Osteocyte (in vitro differentiated cells): ENCODE measurements around the gene UROC1. TPM values are rescaled to one million over a fixed set of nuclear protein-coding genes. Genes with fewer than 3 reads are reported as not detected.

ENCODE experiments used
- DNase-seq: peaks from one replicate; pipeline ENCODE4 v3.0.0; 2021; ENCODE audit warnings: mixed read lengths; ENCODE audit not compliant: unreplicated experiment; ENCODE audit errors: extremely low spot score
- H3K27ac Mint-ChIP-seq: one replicate; pipeline ENCODE4 v1.8.0; 2021; ENCODE audit warnings: mild to moderate bottlenecking, mixed read lengths; ENCODE audit not compliant: unreplicated experiment
- H3K27me3 Mint-ChIP-seq: one replicate; pipeline ENCODE4 v1.8.0; 2021; ENCODE audit warnings: mixed read lengths; ENCODE audit not compliant: unreplicated experiment
- H3K36me3 Mint-ChIP-seq: one replicate; pipeline ENCODE4 v1.8.0; 2021; ENCODE audit warnings: mixed read lengths; ENCODE audit not compliant: unreplicated experiment
- H3K4me1 Mint-ChIP-seq: one replicate; pipeline ENCODE4 v1.8.0; 2021; ENCODE audit warnings: mixed read lengths; ENCODE audit not compliant: unreplicated experiment
- H3K4me3 Mint-ChIP-seq: one replicate; pipeline ENCODE4 v1.8.0; 2021; ENCODE audit warnings: mild to moderate bottlenecking, moderate library complexity, mixed read lengths; ENCODE audit not compliant: unreplicated experiment
- H3K9me3 Mint-ChIP-seq: one replicate; pipeline ENCODE4 v1.8.0; 2021; ENCODE audit warnings: mixed read lengths; ENCODE audit not compliant: unreplicated experiment
- total RNA-seq: library from RNA; stranded (reverse); gene quantifications from 2 replicates; pipeline ENCODE4 v1.2.1, GENCODE V29; 2021
- TF ChIP-seq, protein P1 (sequence below): fragments of 200-600 bp; sonication (generic); IDR thresholded peaks from 2 replicates; pipeline ENCODE4 v1.5.0; 2021; ENCODE audit warnings: antibody characterized with exemption, mild to moderate bottlenecking, moderate library complexity

The UROC1 gene
- total RNA-seq, 1 donor from 2014 or later, result not detected

DNA sequence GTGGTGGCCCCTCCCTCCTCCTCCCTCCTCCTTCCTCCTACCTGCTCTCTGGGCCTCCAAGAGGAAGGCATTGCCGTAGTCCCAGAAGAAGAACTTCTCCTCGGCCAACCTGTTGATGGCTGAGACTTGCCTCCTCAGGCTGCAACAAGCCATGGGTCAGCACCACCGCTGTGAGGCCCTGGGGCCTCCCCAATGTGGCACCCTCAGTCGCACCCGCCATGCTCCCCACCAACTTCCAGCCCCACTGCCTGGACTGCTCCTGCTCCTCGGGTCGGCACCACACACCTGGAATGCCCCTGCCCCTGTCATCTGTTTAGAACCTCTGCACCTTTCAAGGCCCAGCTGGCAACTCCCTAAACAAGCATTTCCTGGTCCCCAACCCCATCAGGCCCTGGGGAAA is 17.6 kb downstream of the UROC1 start:
- no peaks in the 10 kb centered on the region for H3K9me3 Mint-ChIP-seq
- no peaks in the 10 kb centered on the region for H3K4me1 Mint-ChIP-seq
- DNase-seq, result no peak
- no peak overlapping the region for H3K4me3 Mint-ChIP-seq
- H3K27ac Mint-ChIP-seq, result no peak overlapping the region
- no peaks in the 10 kb centered on the region for H3K36me3 Mint-ChIP-seq
- H3K27me3 Mint-ChIP-seq, result peaks cover 10% of the 10 kb centered on the region
- TF ChIP-seq, protein P1, sequence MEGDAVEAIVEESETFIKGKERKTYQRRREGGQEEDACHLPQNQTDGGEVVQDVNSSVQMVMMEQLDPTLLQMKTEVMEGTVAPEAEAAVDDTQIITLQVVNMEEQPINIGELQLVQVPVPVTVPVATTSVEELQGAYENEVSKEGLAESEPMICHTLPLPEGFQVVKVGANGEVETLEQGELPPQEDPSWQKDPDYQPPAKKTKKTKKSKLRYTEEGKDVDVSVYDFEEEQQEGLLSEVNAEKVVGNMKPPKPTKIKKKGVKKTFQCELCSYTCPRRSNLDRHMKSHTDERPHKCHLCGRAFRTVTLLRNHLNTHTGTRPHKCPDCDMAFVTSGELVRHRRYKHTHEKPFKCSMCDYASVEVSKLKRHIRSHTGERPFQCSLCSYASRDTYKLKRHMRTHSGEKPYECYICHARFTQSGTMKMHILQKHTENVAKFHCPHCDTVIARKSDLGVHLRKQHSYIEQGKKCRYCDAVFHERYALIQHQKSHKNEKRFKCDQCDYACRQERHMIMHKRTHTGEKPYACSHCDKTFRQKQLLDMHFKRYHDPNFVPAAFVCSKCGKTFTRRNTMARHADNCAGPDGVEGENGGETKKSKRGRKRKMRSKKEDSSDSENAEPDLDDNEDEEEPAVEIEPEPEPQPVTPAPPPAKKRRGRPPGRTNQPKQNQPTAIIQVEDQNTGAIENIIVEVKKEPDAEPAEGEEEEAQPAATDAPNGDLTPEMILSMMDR, result no peak

DNA sequence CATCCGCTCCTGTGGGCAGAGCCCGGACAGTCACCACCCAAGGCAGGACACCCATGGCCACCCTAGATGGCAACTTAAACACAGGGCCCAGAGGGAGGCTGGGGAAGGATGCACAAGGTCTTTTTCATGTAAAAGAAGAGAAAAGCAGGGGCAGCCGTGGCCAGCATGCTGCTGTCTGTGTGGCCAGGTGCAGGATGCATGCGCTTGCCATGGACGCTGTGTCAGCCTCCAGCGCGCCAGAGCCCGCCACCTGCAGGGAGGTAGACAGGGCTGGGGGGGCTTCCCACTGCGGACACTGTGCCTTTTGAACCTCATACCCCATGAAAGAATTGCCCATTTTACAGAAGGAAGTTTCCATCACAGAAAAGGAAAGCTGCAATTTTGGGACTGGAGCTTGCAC is 18.2 kb downstream of the UROC1 start:
- no peaks in the 10 kb centered on the region for H3K4me1 Mint-ChIP-seq
- H3K4me3 Mint-ChIP-seq, result no peak overlapping the region
- peaks cover 5% of the 10 kb centered on the region for H3K27me3 Mint-ChIP-seq
- TF ChIP-seq, protein P1, result no peak
- H3K27ac Mint-ChIP-seq, result no peak overlapping the region
- H3K36me3 Mint-ChIP-seq, result no peaks in the 10 kb centered on the region
- no peak for DNase-seq
- H3K9me3 Mint-ChIP-seq, result no peaks in the 10 kb centered on the region

DNA sequence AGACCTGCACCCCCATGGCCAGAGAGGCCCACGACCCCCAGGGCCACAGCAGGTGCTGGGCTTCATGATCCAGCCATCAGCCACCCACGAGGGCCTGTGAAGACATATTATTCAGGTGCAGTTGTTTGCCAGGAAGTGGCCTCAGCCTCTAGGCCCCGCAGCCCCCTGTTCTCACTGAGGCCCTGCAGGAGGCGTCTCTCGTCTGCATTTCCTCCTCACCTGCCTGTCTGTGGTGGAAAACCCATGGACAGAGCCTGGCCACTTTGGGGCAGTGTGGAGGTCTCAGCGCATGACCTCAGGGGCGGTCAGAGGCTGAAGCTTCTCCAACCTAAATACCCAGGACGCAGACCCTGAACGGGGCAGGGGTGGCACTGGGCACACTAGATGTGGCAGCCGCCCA is 18.6 kb downstream of the UROC1 start:
- Mint-ChIP-seq H3K9me3 (no peaks in the 10 kb centered on the region), H3K27me3 (peaks cover 3% of the 10 kb centered on the region), H3K36me3 (no peaks in the 10 kb centered on the region), H3K4me1 (no peaks in the 10 kb centered on the region), H3K4me3 (no peak overlapping the region), H3K27ac (no peak overlapping the region)
- TF ChIP-seq, protein P1, result no peak
- DNase-seq, result no peak

DNA sequence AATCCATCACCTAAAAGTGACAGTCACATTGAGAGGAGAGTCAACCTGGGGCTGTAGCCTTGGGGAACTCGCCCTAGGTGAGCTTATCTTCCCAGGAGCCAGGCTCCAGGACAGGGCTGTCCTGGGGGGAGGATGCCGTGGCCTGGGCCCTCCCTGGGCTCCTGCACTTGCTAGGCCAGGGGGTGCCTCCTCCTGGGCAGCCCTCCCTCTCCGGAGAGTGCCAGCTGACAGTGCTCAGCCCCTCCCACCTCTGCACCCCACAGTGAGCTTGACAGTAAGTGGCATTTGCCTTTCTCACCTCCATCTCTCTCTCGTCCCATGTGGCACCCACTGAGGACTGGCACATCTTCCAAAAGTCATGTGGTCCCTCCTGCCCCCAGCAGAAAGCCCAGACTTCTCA is 19.1 kb downstream of the UROC1 start:
- Mint-ChIP-seq H3K4me1 (no peaks in the 10 kb centered on the region), H3K36me3 (no peaks in the 10 kb centered on the region), H3K9me3 (no peaks in the 10 kb centered on the region), H3K27me3 (peaks cover 3% of the 10 kb centered on the region), H3K27ac (no peak overlapping the region), H3K4me3 (no peak overlapping the region)
- no peak for DNase-seq
- TF ChIP-seq, protein P1, result no peak

DNA sequence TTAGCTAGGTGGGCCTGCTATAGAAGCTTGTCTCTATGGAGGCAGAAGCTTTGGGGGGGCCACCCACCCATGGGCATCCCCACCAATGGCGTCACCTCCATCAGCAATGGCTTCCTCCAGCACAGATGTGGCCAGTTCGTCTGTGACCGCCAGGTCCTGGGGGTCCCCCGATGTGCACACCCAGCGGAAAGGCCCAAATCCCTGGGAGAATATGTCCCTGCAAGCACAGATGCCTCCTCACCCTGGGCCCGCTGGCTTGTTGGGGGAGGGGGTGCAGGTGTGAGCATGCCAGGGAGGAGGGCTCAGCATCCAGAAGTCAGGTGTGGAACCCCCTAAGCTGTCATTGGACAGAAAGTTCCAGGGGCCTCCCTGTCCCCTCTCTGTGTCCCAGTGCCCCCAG is 19.6 kb downstream of the UROC1 start:
- H3K9me3 Mint-ChIP-seq, result no peaks in the 10 kb centered on the region
- no peak for DNase-seq
- no peaks in the 10 kb centered on the region for H3K36me3 Mint-ChIP-seq
- H3K4me3 Mint-ChIP-seq, result no peak overlapping the region
- H3K27ac Mint-ChIP-seq, result no peak overlapping the region
- H3K4me1 Mint-ChIP-seq, result no peaks in the 10 kb centered on the region
- TF ChIP-seq, protein P1, result no peak
- H3K27me3 Mint-ChIP-seq, result peaks cover 3% of the 10 kb centered on the region
